OCI-LY7 (cell line): ENCODE results near the gene TCTN1. TPM values are rescaled to one million over a fixed set of nuclear protein-coding genes. Genes with fewer than 3 reads are reported as not detected.

Experiments
- small RNA-seq: library from RNA; depleted of rRNA; stranded (forward); fragments of <200 nt; gene quantifications from one replicate; pipeline ENCODE3, GENCODE V24; 2014
- total RNA-seq, 2 experiments: library from RNA; depleted of rRNA in 1 of 2; stranded (reverse); fragments of >200 nt in 1 of 2; shearing (Covaris generic) in 1 of 2; gene quantifications; 2 replicates each; pipeline ENCODE4 v1.2.3, GENCODE V29; 2014 to 2022

The TCTN1 gene
- total RNA-seq, 2 experiments from 2014 or later: 8.7 to 19.9 TPM

Small RNAs within 50 kb of the gene (small RNA-seq; reads per million reads assigned to genes)
- not detected for gene RN7SL387P

Other genes with a start within 250 kb of the TCTN1 start
- 84.7 and 105 TPM in 2 replicates for gene ANAPC7, start 210.4 kb upstream of the TCTN1 start, total RNA-seq (2014; rRNA removed; shearing (Covaris generic))
- gene ANAPC7, start 210.4 kb upstream of the TCTN1 start, total RNA-seq (2022): 120 and 136 TPM in 2 replicates
- gene ARPC3, start 163.8 kb upstream of the TCTN1 start, total RNA-seq (2014; rRNA removed; shearing (Covaris generic)): 250 and 256 TPM in 2 replicates
- gene ARPC3, start 163.8 kb upstream of the TCTN1 start, total RNA-seq (2022): 385 and 401 TPM in 2 replicates
- 18.6 and 24.2 TPM in 2 replicates for gene GPN3, start 145.9 kb upstream of the TCTN1 start, total RNA-seq (2014; rRNA removed; shearing (Covaris generic))
- 39.9 and 43.7 TPM in 2 replicates for gene GPN3, start 145.9 kb upstream of the TCTN1 start, total RNA-seq (2022)
- 62.5 and 64.6 TPM in 2 replicates for gene FAM216A, start 145.3 kb upstream of the TCTN1 start, total RNA-seq (2014; rRNA removed; shearing (Covaris generic))
- 58.3 and 62.4 TPM in 2 replicates for gene FAM216A, start 145.3 kb upstream of the TCTN1 start, total RNA-seq (2022)
- gene VPS29, start 112.0 kb upstream of the TCTN1 start, total RNA-seq (2014; rRNA removed; shearing (Covaris generic)): 52.3 and 80.3 TPM in 2 replicates
- gene VPS29, start 112.0 kb upstream of the TCTN1 start, total RNA-seq (2022): 162 and 168 TPM in 2 replicates
- 0.46 and 0.76 TPM in 2 replicates for gene RAD9B, start 111.8 kb upstream of the TCTN1 start, total RNA-seq (2014; rRNA removed; shearing (Covaris generic))
- gene RAD9B, start 111.8 kb upstream of the TCTN1 start, total RNA-seq (2022): 1.9 and 3.0 TPM in 2 replicates
- 8.3 and 11.4 TPM in 2 replicates for gene PPTC7, start 30.8 kb upstream of the TCTN1 start, total RNA-seq (2014; rRNA removed; shearing (Covaris generic))
- 29.7 and 30.6 TPM in 2 replicates for gene PPTC7, start 30.8 kb upstream of the TCTN1 start, total RNA-seq (2022)
- 6.4 and 9.3 TPM in 2 replicates for gene HVCN1, start 75.0 kb downstream of the TCTN1 start, total RNA-seq (2014; rRNA removed; shearing (Covaris generic))
- gene HVCN1, start 75.0 kb downstream of the TCTN1 start, total RNA-seq (2022): 4.5 and 4.9 TPM in 2 replicates
- 140 and 146 TPM in 2 replicates for gene PPP1CC, start 128.8 kb downstream of the TCTN1 start, total RNA-seq (2014; rRNA removed; shearing (Covaris generic))
- gene PPP1CC, start 128.8 kb downstream of the TCTN1 start, total RNA-seq (2022): 264 and 275 TPM in 2 replicates
- not detected in 2 replicates for gene CCDC63, start 232.9 kb downstream of the TCTN1 start, total RNA-seq (2014; rRNA removed; shearing (Covaris generic))
- not detected in 2 replicates for gene CCDC63, start 232.9 kb downstream of the TCTN1 start, total RNA-seq (2022)